NCI-H2196 (cell line): ENCODE measurements around the gene GIGYF2.

Source experiments
- DNase-seq: peaks from one replicate; lab custom pipeline; 2025; ENCODE audit not compliant: unreplicated experiment; lab: John Stamatoyannopoulos, UW

Gene GIGYF2

DNA sequence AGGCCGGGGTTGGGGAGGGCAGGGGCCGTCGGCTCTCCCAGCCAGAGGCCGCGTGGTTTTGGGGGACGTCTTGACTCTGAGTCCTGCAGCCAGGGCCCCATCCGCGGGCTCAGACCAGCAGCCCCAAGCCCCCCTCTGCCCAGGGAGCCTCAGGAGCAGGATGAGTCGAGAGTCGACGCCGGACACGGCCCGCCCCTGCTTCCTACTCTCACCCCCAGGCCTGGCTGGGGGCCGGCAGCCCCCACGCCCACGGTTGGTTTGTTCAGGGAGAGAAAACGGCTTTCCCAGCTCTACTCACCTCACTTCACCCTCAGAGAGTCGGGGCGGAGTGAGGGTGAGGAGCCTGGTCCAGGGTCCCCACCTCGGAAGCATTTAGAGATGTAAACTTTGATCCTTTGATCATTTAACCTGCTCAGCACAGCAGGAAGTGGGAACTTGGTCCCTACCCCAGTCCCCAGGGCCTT lies 179.9 kb downstream of the GIGYF2 start:
- no peak for DNase-seq

DNA sequence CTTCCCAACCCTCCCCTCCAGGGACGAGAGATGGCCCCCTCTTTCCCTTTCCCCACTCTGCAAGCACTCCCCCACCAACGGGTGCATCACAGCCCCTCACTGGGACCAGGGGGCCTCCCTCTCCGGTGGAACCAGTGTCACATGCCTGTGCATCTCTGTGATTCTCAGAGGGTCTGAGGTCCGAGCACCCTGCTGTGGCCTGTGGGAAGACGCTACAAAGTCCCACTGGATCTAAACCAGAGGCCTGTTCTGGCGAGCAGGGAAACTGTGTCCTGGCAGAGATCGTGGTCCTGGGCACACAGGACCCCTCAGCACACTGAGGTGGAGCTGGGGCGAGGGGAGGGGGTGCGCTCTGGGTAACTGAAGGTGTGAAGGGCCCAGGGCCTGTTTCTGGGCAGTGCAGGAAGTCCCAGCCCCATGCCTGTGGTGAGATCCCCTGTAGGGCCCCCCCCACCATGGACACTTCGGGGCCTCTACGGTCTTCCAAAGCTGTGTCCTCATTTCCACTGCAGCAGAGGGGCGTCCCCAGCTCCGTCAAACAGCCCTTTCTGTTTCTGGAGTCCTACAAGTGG lies 180.9 kb downstream of the GIGYF2 start:
- no peak for DNase-seq

DNA sequence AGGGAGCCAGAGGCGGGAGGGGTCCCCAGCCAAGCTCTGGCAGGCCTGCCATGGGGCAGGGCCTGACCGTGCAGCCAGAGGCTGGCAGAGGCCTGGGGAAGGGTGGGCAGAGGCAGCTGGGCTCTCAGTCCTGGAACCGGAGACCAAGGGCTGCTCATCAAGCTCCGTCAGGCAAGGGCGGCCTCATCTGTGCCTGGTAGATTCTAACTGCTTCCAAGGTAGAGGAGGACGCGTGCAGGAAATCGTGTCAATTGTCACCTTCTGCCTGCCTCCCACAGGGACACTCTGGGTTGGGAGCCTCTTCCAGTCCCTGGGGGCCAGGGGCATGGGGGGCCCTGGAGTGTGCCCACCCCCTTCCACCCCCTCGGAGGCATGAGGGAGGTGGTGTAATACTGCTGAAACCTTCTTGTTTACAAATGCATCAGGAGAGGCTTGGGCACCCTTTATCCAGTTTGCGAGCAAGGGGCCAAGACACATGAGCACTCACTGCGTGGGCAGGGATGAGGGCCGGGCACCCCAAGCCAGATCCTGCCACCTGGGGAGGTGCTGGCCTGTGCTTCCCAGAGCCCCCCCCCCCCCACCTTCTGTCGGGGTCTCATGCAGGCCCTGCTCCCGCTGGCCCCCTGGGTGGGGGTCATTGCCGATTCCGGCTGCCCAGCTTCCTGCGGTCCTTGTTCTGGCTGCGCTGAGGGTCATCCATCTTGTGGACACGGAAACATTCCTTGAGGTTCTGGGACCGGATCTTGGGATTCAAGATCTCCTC lies 181.9 kb downstream of the GIGYF2 start:
- DNase-seq: no peak

DNA sequence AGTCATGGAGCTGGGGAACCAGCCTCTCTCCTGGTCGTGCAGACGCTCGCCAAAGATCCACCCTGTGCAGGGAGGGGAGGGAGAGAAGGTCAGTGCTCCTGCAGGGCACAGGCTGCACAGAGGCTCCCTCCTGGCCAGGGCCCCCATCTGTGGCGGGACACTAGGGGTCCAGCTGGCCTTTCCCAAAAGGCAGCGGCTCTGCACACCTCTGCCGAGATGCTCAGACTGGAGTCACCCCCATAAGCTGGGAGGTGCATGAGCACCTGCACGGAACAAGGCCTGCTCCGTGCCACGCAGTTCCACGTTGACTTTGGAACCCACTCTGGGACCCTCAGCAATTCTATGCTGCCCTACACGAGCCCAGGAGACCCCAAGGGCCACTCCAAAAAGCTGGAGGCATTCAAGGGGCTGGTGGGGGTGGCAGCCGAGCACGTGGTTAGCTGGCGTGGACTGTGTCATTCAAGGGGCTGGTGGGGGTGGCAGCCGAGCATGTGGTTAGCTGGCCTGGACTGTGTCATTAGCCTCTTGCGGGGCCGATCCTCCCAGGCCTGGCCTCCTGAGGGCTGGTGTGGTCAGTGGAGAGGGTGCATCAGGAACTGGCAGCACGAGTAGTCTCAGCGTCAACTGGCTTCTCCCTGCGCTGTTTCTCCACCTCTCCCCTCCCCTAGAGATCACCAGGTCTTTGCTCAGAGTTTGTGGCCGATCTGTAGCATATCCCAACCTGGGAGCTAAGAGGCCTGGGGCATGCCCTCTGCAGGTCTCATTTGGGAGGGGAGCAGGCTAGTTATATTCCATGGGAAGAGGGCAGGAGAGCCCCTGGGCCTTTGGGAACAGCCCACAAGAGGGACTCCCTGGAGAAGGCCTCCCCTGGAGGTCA lies 182.7 kb downstream of the GIGYF2 start:
- no peak for DNase-seq

DNA sequence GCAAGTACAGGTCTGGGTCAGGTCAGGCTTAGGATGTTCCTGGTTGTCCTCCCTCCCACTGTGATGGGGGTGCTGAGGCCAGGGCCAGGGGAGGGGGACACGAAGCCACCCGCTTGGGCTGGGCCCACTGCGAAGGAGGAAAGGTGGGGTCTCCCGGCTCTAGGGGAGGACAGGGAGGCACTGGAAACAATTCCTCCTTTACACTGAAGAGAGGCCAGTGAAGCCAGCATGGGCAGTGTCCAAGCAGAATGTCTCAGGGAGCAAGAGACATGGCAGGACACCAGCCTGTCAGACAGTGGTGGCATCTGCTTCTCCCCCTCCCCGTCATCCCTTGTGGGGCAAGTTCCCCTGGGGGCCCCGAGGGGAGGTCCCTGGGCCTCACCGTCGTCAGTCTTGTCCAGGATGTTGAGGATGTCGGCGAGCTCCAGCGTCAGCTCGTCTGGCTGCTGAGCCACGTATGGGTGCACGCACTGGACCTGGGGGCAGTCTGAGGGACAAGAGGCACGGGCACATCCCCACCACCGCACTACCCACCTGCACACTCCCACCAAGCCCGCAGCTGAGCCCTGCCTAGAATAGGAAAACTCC lies 183.7 kb downstream of the GIGYF2 start:
- DNase-seq: no peak

DNA sequence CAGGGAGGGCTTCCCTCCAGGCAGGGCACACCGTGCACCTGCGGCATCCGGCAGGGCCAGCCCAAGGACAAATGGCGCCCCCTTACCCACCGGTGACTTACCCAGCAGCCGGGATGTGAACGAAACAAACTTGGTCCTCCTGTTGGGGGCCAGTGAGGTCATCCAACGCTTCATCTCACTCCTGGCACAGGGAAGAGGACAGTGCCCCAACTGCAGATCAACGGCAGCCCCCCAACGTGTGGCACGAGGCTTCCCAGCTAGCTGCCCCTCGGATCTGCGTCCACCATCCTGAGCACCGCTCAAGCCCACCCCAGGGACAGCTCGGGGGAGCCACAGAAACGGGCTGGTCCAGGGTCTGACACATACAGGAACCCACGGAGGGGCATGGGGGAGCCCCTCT lies 185.0 kb downstream of the GIGYF2 start:
- no peak for DNase-seq

DNA sequence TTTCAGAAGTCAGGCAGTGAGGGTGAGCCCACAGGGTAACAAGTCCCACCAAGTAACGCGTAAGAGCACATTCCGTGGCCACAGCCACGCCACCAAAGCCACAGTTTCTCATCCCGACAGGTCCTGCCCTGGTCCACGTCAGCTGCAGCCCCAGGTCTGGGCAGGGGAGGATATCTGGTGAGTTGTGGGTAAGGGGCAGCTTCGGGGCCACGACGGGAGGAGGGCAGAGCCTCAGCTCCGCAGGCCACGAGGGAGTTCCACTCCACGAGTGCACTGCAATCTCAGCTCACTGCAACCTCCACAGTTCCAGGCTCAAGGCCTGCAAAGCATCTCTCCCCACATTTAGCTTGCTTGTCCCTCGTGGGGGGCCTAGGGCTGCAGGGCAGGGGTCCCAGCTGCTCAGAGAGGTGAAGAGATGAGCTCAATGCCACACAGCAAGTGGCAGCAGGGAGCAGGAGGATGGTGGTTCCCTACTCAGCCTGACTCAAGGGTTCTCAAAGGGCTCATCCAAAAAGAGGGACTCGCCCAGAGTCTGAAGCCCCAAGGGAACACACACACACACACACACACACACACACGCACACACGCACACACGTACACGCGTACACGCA lies 185.5 kb downstream of the GIGYF2 start:
- DNase-seq: no peak

DNA sequence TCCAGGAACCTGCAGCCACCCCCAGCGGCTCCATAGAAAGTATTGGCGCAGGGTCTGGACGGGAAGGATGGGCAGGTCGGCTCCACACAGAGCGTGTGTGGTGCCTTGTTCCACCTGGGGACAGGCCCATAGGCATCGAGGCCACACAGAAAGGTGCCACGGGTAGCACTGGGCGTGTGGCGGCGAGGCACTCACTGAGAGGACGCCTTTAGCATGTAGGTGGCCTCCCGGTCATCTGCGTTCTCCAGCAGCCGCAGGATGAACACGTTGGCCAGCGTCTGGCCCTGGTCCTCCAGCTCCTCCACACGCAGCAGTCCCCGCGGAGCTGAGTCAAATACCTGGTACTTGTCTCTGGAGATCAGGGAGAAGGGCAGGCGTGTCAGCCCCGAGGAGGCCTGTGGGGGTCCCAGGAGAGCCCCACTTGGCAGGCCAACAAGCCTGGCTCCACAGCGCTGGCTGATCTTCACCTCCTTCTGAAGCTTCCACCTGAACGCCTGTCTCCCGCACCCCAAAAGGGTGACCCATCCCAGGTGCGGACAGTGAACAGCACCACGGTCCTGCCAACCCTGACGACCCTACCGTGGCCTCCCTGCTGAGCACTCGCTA lies 186.1 kb downstream of the GIGYF2 start:
- DNase-seq: no peak

DNA sequence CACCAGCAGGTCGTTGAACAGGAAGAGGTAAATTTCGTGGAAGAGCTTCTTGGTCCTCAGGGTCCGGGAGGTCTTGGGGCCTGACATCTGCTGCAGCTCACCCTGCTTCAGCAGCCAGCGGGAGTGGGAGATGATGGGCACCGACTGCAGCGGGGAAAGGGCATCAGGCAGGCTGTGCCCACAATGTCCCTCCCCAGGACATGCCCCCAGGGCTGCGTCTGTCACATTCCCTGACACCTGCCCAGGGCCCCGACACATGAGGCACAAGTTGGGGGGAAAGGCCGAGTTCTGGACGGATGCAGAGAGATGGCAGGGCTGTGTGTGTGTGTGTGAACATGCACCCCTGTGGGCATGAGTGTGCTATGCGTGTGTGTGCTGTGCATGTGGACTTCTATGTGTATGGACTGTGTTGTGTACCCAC lies 186.9 kb downstream of the GIGYF2 start:
- no peak for DNase-seq

DNA sequence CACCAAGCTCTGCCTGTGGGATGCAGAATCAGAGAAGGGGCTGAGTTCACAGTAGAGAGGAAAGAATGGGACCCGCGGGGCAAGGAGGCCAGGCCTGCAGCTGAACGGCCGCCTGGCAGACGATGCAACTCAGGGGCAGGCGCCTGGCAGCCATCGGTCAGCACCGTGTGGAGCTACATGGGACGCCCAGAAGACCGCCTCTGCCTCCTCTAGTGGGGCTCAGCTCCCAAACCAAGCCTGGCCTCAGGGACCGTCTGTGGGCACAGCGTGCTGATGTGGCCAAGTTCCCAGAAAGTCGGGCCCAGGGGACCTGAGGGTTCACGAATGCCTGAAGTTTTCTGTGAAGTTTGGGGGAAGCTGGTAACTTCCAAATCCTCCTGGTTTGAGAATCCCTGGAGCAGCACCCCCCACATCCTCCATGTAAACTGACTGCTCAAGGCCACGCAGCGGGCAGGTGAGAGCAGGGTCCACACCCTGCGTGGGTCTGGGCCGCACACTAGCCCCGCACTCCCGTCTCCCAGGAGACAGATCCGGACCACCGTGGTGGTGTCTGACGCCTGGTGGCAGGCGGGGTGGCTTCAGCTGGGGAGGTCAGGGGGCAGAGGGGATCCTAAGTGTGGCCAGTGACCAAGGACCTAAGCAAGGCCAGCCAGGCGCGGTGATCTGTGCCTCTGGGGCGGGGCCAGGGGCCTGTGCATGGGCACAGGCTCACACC lies 187.6 kb downstream of the GIGYF2 start:
- DNase-seq: no peak

DNA sequence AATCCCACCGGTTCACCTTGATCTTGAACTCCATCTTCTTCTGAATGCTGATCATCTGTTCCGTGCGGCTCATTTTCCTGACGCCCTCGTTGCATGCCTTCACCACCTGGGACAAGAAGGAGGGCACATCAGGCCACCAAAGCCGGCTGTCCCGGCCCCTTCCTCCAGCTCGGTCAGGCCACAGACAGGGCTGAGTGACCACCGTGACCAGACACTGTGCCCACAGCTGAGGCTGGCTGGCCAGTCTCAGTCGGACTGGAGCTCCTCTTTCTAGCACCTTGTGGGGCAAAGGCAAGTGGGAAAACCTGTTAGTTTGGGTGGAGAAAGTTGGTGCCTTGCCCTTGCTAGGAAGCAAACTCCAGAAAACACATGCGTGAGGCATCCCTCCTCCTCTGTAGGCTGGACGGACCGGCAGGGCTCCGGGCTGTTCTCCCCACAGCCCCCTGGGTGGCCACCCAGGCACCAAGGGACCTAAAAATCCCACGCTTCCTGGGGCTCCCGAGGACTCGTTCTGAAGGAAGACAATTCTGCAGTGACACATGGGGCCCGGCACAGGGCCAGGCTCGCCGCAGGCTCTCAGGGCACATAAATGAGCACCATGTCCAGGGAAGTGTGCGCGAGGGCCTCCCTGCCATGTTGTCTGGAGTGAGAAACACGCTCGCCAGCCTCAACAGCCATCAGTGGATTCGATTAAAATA lies 188.3 kb downstream of the GIGYF2 start:
- DNase-seq: no peak

DNA sequence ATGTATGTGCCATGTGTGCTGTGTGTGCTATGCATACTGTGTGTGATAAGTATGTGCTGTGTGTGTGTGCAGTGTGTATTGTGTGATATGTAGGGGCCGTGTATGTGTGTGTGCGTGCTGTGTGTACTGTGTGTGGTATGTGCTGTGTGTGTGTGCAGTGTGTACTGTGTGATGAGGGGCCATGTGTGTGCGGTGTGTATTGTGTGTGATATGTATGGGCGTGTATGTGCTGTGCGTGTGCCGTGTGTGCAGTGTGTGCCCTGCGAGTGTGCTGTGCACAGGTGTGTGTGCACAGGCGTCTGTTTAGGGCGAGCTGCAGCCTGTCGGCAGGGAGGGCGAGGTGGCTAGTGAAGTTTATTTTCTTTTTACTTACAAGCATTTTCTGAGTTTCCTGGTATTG lies 189.0 kb downstream of the GIGYF2 start:
- no peak for DNase-seq

DNA sequence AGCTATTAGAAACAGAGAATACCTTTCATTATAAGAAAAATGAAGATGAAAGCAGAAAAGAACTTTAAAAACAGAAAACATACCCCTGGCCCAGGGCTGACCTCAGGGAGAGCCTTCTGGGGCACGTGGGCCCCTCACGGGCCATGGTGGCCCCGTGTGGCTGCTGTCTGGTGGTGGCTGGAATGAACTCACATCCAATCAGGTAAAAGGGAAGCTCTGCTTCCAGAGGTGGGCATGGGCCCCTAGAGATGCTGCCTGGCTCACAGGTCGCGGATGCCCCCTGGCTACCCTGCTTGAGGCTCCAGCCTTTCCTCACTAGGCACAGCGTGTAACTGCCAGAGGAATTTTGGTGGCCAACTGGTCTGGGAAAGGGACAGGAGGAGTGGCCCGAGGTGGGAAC lies 189.5 kb downstream of the GIGYF2 start:
- DNase-seq: no peak

DNA sequence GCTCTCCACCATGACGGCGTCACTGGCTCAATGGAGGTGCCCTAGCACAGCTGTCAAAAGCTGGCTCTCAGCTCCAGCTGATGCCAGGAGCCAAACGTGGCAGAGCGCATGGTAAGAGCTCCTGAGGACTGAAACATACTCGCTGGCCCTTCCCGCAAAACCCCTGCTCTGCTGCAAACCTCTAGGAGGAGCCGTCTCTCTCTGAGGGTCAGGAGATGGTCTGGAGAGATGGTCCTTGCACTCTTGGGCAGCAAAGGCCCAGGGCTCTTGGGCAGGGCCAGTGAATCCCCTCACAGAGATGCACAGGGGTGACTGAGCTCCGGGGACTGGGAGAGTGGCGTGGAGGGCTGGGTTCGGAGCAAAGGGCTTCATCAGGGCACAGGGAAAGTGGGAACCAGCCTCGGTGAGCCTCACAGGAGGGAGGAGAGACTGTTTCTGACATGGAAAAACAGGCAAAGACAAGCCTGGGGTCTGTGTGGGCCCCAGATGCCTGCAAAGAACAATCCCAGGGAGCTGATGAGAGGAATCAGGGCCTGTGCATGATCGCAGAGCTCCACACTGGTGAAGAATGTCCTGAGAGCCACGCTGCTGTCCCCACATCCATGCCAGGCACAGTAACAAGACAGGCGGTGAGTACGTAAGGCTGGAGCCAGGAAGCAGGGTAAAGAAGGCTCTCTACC lies 190.2 kb downstream of the GIGYF2 start:
- no peak for DNase-seq

DNA sequence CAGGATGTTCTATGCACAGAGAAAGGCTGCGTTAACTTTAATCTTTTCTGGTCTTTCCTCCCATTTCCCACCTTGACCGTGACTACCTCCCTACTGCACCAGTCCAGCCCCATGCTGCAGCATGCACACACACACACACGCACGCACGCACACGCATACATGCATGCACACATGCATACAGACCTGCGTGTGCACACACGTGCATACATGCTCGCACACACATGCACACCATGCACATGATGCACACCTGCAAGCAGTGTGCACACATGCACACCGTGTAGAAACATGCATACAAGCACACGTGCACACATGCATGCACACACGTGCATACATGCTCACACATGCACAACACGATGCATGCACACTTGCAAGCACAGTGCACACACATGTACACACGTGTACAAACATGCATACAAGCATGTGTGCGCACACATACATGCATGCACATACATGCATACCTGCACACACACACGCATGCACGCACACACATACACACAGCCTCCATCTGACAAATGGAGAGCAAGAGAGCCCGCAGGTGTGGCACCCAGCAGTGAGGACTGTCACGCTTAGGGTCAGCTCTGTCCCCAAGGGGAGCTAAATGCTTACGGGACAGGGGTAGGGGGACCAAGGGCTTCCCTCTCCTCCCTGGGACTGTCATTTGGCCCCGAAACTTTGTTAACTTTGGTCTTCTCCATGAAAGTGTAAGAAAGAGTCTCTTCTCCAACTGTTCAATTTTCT lies 191.1 kb downstream of the GIGYF2 start:
- DNase-seq: no peak

DNA sequence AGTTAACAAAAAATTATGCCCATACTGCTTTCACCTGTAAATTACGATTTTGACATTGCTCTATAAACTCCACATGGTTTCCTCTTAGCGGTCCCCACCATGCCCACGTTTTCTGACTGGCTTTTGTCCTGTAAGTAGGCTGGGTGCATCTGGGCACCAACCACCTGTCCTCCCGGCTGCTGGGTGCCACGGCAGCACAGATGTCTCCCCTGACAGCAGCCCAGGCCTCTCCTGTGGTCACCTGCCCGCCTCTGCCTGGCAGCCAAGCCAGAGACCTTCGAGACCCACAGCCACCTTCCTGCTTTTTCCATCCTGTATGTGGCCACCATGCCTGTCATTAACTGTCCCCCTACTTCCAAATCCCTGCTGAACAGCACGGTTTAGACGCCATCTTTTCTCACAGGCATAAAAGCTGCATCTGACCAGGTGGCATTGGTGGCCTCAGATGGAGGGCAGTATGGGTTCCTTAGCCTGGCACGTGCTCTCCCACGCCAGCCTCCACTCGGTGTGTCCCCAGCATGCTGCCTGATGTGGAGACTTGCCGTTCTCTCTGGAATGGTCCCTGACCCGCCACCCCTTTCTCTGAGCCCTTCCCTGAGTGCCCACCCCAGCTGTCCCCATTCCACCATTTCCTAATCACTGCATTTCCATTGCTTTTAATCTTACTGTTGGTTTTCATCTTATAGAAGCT lies 191.9 kb downstream of the GIGYF2 start:
- no peak for DNase-seq

DNA sequence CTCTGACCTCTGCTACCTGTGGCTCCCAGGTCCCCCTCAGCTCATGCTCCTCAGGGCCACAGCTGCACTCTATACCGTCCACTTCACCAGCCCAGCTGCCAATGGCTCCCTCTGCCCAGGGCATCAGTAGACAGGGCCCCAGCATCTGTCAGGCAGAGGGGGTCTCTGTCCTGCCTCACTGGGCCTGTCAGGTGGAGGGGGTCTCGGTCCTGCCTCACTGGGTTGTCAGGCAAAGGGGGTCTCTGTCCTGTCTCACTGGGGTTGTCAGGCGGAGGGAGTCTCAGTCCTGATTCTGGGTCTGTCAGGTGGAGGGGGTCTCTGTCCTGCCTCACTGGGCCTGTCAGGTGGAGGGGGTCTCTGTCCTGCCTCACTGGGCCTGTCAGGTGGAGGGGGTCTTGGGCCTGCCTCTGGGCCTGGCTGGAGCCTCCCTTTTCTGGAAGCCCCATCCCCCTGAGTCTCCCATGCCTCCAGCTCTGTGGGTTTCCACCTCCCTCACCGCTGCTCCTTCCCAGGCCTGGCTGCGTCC lies 192.8 kb downstream of the GIGYF2 start:
- no peak for DNase-seq
